GDM1 (cell line): ENCODE measurements around the gene BTBD18.

ENCODE experiments used
- DNase-seq: peaks from one replicate; lab custom pipeline; 2025; lab: John Stamatoyannopoulos, UW

The BTBD18 gene

GRCh38 chr11:57751676-57752253 is at the start of gene BTBD18:
Gene BTBD18 (minus strand): TSS chr11:57751819. CDS start chr11:57751188, 631 bp downstream.
- no peak for DNase-seq

- DNase-seq: no peak
Measured at GRCh38 chr11:57801183-57801485, 49.5 kb upstream of the BTBD18 start.

- DNase-seq: peak; percentile 29
Measured at GRCh38 chr11:57800444-57801182, 49.0 kb upstream of the BTBD18 start.

GRCh38 chr11:57798905-57799559 is 47.4 kb upstream of the BTBD18 start:
- no peak for DNase-seq

- no peak for DNase-seq
Measured at GRCh38 chr11:57793351-57794115, 41.9 kb upstream of the BTBD18 start.

GRCh38 chr11:57792870-57793269 is 41.3 kb upstream of the BTBD18 start:
- peak; percentile 36 for DNase-seq

- peak; percentile 92 for DNase-seq
Measured at GRCh38 chr11:57792060-57792541, 40.5 kb upstream of the BTBD18 start.

- no peak for DNase-seq
Measured at GRCh38 chr11:57791321-57792059, 39.9 kb upstream of the BTBD18 start.

- DNase-seq: no peak
Measured at GRCh38 chr11:57788703-57789088, 37.1 kb upstream of the BTBD18 start.

- peak; percentile 56 for DNase-seq
Measured at GRCh38 chr11:57787920-57788702, 36.5 kb upstream of the BTBD18 start.

GRCh38 chr11:57787006-57787604 is 35.5 kb upstream of the BTBD18 start:
- DNase-seq: no peak

GRCh38 chr11:57786436-57786835 is 34.8 kb upstream of the BTBD18 start:
- no peak for DNase-seq

GRCh38 chr11:57785072-57785471 is 33.5 kb upstream of the BTBD18 start:
- DNase-seq: no peak

- DNase-seq: no peak
Measured at GRCh38 chr11:57781529-57781943, 29.9 kb upstream of the BTBD18 start.

GRCh38 chr11:57779276-57779675 is 27.7 kb upstream of the BTBD18 start:
- DNase-seq: no peak

GRCh38 chr11:57778318-57779037 is 26.9 kb upstream of the BTBD18 start:
- DNase-seq: no peak

GRCh38 chr11:57777969-57778317 is 26.3 kb upstream of the BTBD18 start:
- DNase-seq: no peak

GRCh38 chr11:57776577-57777210 is 25.1 kb upstream of the BTBD18 start:
- DNase-seq: no peak

GRCh38 chr11:57776031-57776521 is 24.5 kb upstream of the BTBD18 start:
- no peak for DNase-seq
